Measurements from ENCODE around the gene RFTN1. TPM values are rescaled to one million over a fixed set of nuclear protein-coding genes. Genes with fewer than 3 reads are reported as not detected.

Gene RFTN1
- total RNA-seq, 1 experiment from 2014 or later: 2.2 TPM

GRCh38 chr3:16411441-16411840 lies 102.1 kb downstream of the RFTN1 start:
- Histone ChIP-seq H4K91ac (ENCODE audit: insufficient read length, low read depth, low read length) (no peak overlapping the region), H3K14ac (ENCODE audit: insufficient read depth, low read length) (no peak overlapping the region), H3K4me2 (ENCODE audit: insufficient read depth, insufficient read length, low read length) (no peak overlapping the region), H3K27me3 (ENCODE audit: insufficient read depth, low read length) (no peaks in the 10 kb centered on the region), H4K8ac (replicated peaks; ENCODE audit: insufficient read length, low read depth, low read length) (no peak overlapping the region), H3K9ac (ENCODE audit: extremely low read depth, insufficient read length, low read length) (no peak overlapping the region), H2BK15ac (ENCODE audit: low read depth, low read length) (no peak overlapping the region), H2BK12ac (ENCODE audit: insufficient read length, low read depth, low read length) (no peak overlapping the region), H4K20me1 (ENCODE audit: control insufficient read depth, insufficient read depth, insufficient read length) (no peaks in the 10 kb centered on the region), H3K23me2 (ENCODE audit: insufficient read length, low read depth, low read length, poor library complexity, severe bottlenecking) (no peaks in the 10 kb centered on the region), H2AK5ac (ENCODE audit: insufficient read length, low read length) (no peak overlapping the region), H3K23ac (ENCODE audit: insufficient read length, low read depth, low read length) (no peak overlapping the region), H3K4ac (ENCODE audit: low read depth, low read length) (no peak overlapping the region), H3K79me1 (ENCODE audit: insufficient read depth, low read depth, low read length, poor library complexity, severe bottlenecking) (no peaks in the 10 kb centered on the region), H3K4me1 (ENCODE audit: insufficient read depth, low read length) (no peaks in the 10 kb centered on the region), H2BK20ac (ENCODE audit: low read depth, low read length, poor library complexity, severe bottlenecking) (no peak overlapping the region), H3K27ac (ENCODE audit: insufficient read length, low read depth, low read length) (no peak overlapping the region), H3K56ac (ENCODE audit: insufficient read length, low read depth, low read length) (no peak overlapping the region), H4K5ac (ENCODE audit: insufficient read length, low read depth, low read length) (no peak overlapping the region), H2AFZ (ENCODE audit: low read length) (no peak overlapping the region), H2BK5ac (ENCODE audit: insufficient read length, low read length) (no peak overlapping the region), H3K79me2 (ENCODE audit: insufficient read depth, low read length) (no peaks in the 10 kb centered on the region), H3K9me3 (ENCODE audit: control insufficient read depth, low read depth, low read length) (no peaks in the 10 kb centered on the region), H3K18ac (ENCODE audit: insufficient read length, low read depth, low read length) (no peak overlapping the region), H3T11ph (ENCODE audit: low read length) (no peak overlapping the region), H2BK120ac (ENCODE audit: low read depth, low read length, poor library complexity, severe bottlenecking) (no peak overlapping the region)
- Mint-ChIP-seq H3K9me3 (no peaks in the 10 kb centered on the region), H3K27me3 (ENCODE audit: low read depth) (peaks cover 6% of the 10 kb centered on the region), H3K4me1 (peaks cover 13 to 15% of the 10 kb centered on the region in 2 experiments), H3K36me3 (ENCODE audit: insufficient read depth in 1 of 3, low read depth in 3 of 3) (no peaks in the 10 kb centered on the region), H3K4me3 (no peak overlapping the region), H3K27ac (no peak overlapping the region)
- TF ChIP-seq CTCF (conservative IDR thresholded peaks at IDR 0.05): no peak
- whole genome bisulfite sequencing (ENCODE audit: extremely low coverage, insufficient read length, low lambda C conversion rate): no CpG with 5 or more reads among the region's 2 CpGs
- DNase-seq: no peak
